ENCODE results near the gene MGAT1. TPM values are rescaled to one million over a fixed set of nuclear protein-coding genes. Genes with fewer than 3 reads are reported as not detected.

Gene MGAT1
- 100 to 1,000 TPM; 161 to 171 TPM for total RNA-seq

DNA sequence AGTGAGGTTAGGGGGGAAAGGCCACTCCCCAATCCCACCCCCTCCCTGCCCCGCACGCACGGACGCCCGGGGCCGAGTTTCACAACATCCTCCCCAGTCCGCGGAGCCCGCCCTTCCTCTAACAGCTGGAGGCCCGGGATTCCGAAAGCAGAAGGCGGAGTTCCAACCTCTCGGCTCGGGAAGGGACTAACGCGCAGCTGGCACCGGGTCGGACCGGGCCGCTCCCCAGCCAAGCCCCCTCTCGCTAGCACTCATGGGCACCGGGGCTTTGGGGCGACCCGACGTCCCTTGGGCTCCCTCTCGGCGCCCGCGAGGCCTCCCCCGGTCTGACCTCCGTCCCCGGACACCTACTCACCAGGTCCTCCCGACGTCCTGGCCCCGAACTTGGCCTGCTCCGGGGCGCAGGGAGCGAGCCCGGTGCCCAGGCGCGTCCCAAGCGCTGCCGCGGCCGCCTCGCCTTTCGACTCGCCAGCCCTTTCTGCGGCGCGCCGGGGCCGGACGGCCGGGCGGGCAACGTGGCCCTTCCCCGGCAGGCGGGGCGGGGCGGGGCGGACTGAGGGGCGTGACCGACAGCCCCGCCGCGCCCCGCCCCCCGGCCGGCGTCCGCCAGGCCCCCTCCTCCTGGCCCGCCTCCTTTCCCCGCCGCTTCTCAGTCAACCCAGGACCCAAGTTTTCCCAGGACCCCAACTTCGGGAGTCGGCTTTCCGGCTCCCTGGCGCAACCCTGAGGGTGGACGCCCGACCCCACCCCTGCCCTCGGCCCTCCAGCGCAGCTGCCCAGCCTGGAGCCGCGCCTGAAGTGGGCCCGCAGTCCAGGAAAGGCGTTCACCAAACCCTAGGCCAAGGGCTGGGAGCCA lies at the start of gene MGAT1:
Gene MGAT1 (minus strand): TSS at position 482 of the 856 bp plus-strand sequence. CDS start 9,835 bp downstream, outside the sequence.
- ChIA-PET POLR2A (interaction anchor here (0.7 to 5.2 kb wide), 7 partner anchors 9 to 30 kb away, joined by 3 to 30 read pairs (median 5); no protein-coding TSS in a partner anchor), CTCF (interaction anchor here (0.6 to 2.3 kb wide), 11 partner anchors 15 to 82 kb away, joined by 3 to 10 read pairs (median 3); partner anchors contain the start of gene ZFP62)
- intact Hi-C loops (cut with micrococcal nuclease) = loop anchor here (5.0 kb wide), 1 partner anchor 35 kb away; no protein-coding TSS in a partner anchor
- peaks cover 70% of the 10 kb centered on the region for H3K4me1 Mint-ChIP-seq (ENCODE audit: low read depth)
- TF ChIP-seq, protein P1, sequence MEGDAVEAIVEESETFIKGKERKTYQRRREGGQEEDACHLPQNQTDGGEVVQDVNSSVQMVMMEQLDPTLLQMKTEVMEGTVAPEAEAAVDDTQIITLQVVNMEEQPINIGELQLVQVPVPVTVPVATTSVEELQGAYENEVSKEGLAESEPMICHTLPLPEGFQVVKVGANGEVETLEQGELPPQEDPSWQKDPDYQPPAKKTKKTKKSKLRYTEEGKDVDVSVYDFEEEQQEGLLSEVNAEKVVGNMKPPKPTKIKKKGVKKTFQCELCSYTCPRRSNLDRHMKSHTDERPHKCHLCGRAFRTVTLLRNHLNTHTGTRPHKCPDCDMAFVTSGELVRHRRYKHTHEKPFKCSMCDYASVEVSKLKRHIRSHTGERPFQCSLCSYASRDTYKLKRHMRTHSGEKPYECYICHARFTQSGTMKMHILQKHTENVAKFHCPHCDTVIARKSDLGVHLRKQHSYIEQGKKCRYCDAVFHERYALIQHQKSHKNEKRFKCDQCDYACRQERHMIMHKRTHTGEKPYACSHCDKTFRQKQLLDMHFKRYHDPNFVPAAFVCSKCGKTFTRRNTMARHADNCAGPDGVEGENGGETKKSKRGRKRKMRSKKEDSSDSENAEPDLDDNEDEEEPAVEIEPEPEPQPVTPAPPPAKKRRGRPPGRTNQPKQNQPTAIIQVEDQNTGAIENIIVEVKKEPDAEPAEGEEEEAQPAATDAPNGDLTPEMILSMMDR (IDR thresholded peaks at IDR 0.05) = no peak
- peak within 1 kb of the TSS; percentile 88 for H3K4me3 Mint-ChIP-seq
- ATAC-seq = peak; percentile 56
- H3K27me3 Mint-ChIP-seq = no peaks in the 10 kb centered on the region
- peaks cover 84% of the 10 kb centered on the region for H3K36me3 Mint-ChIP-seq (ENCODE audit: low read depth)
- H3K27ac Mint-ChIP-seq = peak within 1 kb of the TSS; percentile 99
- peak; percentile 85 for DNase-seq
- H3K9me3 Mint-ChIP-seq = no peaks in the 10 kb centered on the region

DNA sequence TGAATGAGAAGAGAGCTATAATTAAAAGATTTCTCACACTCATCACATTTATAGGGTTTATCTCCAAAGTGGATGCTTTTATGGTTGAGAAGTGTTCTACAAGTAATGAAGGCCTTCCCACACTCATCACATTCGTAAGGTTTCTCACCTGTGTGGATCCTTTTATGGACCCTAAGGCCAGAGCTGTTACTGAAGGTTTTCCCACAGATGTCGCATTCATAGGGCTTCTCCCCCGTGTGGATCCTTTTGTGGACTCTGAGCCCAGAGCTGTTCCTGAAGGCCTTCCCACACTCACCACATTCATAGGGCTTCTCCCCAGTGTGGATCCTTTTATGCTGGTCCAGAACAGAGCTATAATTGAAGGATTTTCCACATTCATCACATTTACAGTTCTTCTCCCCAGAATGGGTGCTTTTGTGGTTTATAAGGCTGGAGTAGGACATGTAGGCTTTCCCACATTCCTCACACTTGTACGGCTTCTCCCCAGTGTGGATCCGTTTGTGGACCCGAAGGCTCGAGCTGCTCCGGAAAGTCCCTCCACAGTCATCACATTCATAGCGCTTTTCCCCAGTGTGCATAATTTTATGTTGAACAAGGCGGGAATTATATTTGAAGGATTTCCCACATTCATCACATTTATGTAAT lies 48.0 kb upstream of the MGAT1 start:
- H3K9me3 Mint-ChIP-seq = peaks cover 36% of the 10 kb centered on the region
- ATAC-seq (no peak), DNase-seq (no peak)
- ChIA-PET CTCF (interaction anchor here (1.0 to 1.1 kb wide), 2 partner anchors 18 to 51 kb away, joined by 3 to 4 read pairs; no protein-coding TSS in a partner anchor), POLR2A (interaction anchor here (0.7 to 2.0 kb wide), 5 partner anchors 9 to 49 kb away, joined by 3 to 8 read pairs (median 7); no protein-coding TSS in a partner anchor)
- TF ChIP-seq, protein P1 (IDR thresholded peaks at IDR 0.05) = no peak
- H3K4me3 Mint-ChIP-seq = no peak overlapping the region
- H3K27me3 Mint-ChIP-seq = no peaks in the 10 kb centered on the region
- H3K36me3 Mint-ChIP-seq (ENCODE audit: low read depth) = peaks cover 71% of the 10 kb centered on the region
- no peak overlapping the region for H3K27ac Mint-ChIP-seq
- peaks cover 12% of the 10 kb centered on the region for H3K4me1 Mint-ChIP-seq (ENCODE audit: low read depth)
- intact Hi-C loops (cut with micrococcal nuclease) = no loop called here

DNA sequence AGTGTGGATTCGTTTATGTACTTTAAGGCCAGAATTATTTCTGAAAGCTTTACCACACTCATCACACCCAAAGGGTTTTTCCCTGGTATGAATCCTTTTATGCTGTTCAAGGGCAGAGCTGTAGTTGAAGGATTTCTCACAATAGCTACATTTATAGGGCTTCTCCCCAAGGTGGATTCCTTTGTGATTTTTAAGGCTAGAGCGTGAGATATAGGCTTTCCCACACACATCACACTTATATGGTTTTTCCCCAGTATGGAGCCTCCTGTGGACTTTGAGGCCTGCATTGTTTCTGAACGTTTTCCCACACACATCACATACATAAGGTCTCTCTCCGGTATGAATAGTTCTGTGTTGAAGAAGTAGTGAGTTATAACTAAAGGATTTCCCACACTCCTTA lies 47.2 kb upstream of the MGAT1 start:
- ATAC-seq = no peak
- no peak for DNase-seq
- Mint-ChIP-seq H3K4me3 (no peak overlapping the region), H3K27ac (no peak overlapping the region), H3K4me1 (ENCODE audit: low read depth) (peaks cover 12% of the 10 kb centered on the region), H3K27me3 (no peaks in the 10 kb centered on the region), H3K9me3 (peaks cover 36% of the 10 kb centered on the region), H3K36me3 (ENCODE audit: low read depth) (peaks cover 68% of the 10 kb centered on the region)
- ChIA-PET POLR2A (interaction anchor here (0.7 to 2.0 kb wide), 5 partner anchors 8 to 19 kb away, joined by 5 to 8 read pairs (median 7); no protein-coding TSS in a partner anchor), CTCF (interaction anchor here (1.0 to 1.2 kb wide), 3 partner anchors 8 to 50 kb away, joined by 3 to 4 read pairs (median 3); no protein-coding TSS in a partner anchor)
- TF ChIP-seq, protein P1 (IDR thresholded peaks at IDR 0.05) = no peak
- intact Hi-C loops (cut with micrococcal nuclease) = no loop called here

DNA sequence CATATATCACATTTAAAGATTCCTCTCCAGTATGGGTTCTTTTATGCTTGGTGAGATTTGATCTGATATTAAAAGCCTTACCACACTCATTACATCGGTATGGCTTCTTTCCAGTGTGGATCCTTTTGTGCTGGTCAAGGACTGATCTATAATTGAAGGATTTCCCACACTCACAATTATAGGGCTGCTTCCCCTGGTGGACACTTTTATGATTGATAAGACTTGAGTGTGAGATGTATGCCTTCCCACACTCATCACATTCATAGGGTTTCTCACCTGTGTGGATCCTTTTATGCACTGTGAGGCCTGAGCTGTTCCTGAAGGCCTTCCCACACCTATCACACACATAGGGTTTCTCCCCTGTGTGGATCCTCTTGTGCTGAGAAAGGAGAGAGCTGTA lies 46.3 kb upstream of the MGAT1 start:
- intact Hi-C loops (cut with micrococcal nuclease) = no loop called here
- DNase-seq = no peak
- H3K27me3 Mint-ChIP-seq = no peaks in the 10 kb centered on the region
- TF ChIP-seq, protein P1 (IDR thresholded peaks at IDR 0.05) = no peak
- no peak for ATAC-seq
- ChIA-PET POLR2A (interaction anchor here (1.7 kb wide), 1 partner anchor 9 kb away, joined by 5 read pairs; no protein-coding TSS in a partner anchor), CTCF (interaction anchor here (1.2 to 1.3 kb wide), 2 partner anchors 9 to 19 kb away, joined by 3 to 4 read pairs; no protein-coding TSS in a partner anchor)
- H3K4me1 Mint-ChIP-seq (ENCODE audit: low read depth) = peaks cover 9% of the 10 kb centered on the region
- H3K9me3 Mint-ChIP-seq = peaks cover 36% of the 10 kb centered on the region
- peaks cover 70% of the 10 kb centered on the region for H3K36me3 Mint-ChIP-seq (ENCODE audit: low read depth)
- H3K27ac Mint-ChIP-seq = no peak overlapping the region
- no peak overlapping the region for H3K4me3 Mint-ChIP-seq

Data from activated CD8-positive, alpha-beta T cell treated with anti-CD3 and anti-CD28 coated beads for 36 hours (primary cell).